ENCODE results near the gene ZNF699. TPM values are rescaled to one million over a fixed set of nuclear protein-coding genes. Genes with fewer than 3 reads are reported as not detected.
A peak's percentile ranks its signal among the peaks of the same experiment; 100 is the strongest.

ZNF699 gene
- total RNA-seq, result 1 to 10 TPM; 7.0 to 8.0 TPM

GRCh38 chr19:9309139-9309973 lies at the start of gene ZNF699:
ZNF699 (minus strand) TSS chr19:9309838; CDS start chr19:9305119, 4,719 bp downstream.
- DNase-seq (ENCODE audit: low spot score), result peak; percentile 99

GRCh38 chr19:9354651-9355050 lies 45.0 kb upstream of the ZNF699 start:
- Histone ChIP-seq H3K9me3 (peaks cover 8 to 100% of the 10 kb centered on the region in 2 donors), H3K4me1 (no peaks in the 10 kb centered on the region), H3K4me3 (no peak overlapping the region), H3K27me3 (no peaks in the 10 kb centered on the region), H3K36me3 (peaks cover 29% of the 10 kb centered on the region), H3K27ac (no peak overlapping the region)
- TF ChIP-seq CTCF (IDR thresholded peaks at IDR 0.05), result no peak
- no peak for DNase-seq (ENCODE audit: low spot score)

More at GRCh38 chr19:9309139-9309973, at the start of gene ZNF699:
- Histone ChIP-seq H3K36me3 (peaks cover 5% of the 10 kb centered on the region), H3K27ac (peak within 1 kb of the TSS; percentile 91 to 96), H3K4me3 (peak within 1 kb of the TSS; percentile 89 to 92), H3K27me3 (no peaks in the 10 kb centered on the region), H3K9me3 (no peaks in the 10 kb centered on the region), H3K4me1 (peaks cover 0 to 15% of the 10 kb centered on the region in 2 donors)
- TF ChIP-seq CTCF (IDR thresholded peaks at IDR 0.05), result no peak

GRCh38 chr19:9353011-9353410 lies 43.4 kb upstream of the ZNF699 start:
- no peaks in the 10 kb centered on the region for H3K4me1 ChIP-seq
- H3K36me3 ChIP-seq, result peaks cover 29% of the 10 kb centered on the region
- no peak overlapping the region for H3K4me3 ChIP-seq
- no peak overlapping the region for H3K27ac ChIP-seq
- no peaks in the 10 kb centered on the region for H3K27me3 ChIP-seq
- no peak for DNase-seq (ENCODE audit: low spot score)
- TF ChIP-seq CTCF (IDR thresholded peaks at IDR 0.05), result no peak
- H3K9me3 ChIP-seq, result peaks cover 24 to 100% of the 10 kb centered on the region in 2 donors

- Histone ChIP-seq H3K36me3 (peaks cover 24% of the 10 kb centered on the region), H3K27me3 (no peaks in the 10 kb centered on the region), H3K9me3 (peaks cover 25 to 100% of the 10 kb centered on the region in 2 donors), H3K27ac (no peak overlapping the region), H3K4me1 (no peaks in the 10 kb centered on the region), H3K4me3 (no peak overlapping the region)
- DNase-seq (ENCODE audit: low spot score), result no peak
- no peak for TF ChIP-seq CTCF (IDR thresholded peaks at IDR 0.05)
Measured at GRCh38 chr19:9352505-9352904, 42.9 kb upstream of the ZNF699 start.

- Histone ChIP-seq H3K27me3 (no peaks in the 10 kb centered on the region), H3K4me3 (no peak overlapping the region), H3K4me1 (no peaks in the 10 kb centered on the region), H3K36me3 (peaks cover 30% of the 10 kb centered on the region), H3K9me3 (peaks cover 25 to 100% of the 10 kb centered on the region in 2 donors), H3K27ac (no peak overlapping the region)
- DNase-seq (ENCODE audit: low spot score), result no peak
- no peak for TF ChIP-seq CTCF (IDR thresholded peaks at IDR 0.05)
Measured at GRCh38 chr19:9348671-9349070, 39.0 kb upstream of the ZNF699 start.

Data from right atrium auricular region (tissue), 2 donors.